Measurements from ENCODE around the gene SYT17.

SYT17 gene

DNA sequence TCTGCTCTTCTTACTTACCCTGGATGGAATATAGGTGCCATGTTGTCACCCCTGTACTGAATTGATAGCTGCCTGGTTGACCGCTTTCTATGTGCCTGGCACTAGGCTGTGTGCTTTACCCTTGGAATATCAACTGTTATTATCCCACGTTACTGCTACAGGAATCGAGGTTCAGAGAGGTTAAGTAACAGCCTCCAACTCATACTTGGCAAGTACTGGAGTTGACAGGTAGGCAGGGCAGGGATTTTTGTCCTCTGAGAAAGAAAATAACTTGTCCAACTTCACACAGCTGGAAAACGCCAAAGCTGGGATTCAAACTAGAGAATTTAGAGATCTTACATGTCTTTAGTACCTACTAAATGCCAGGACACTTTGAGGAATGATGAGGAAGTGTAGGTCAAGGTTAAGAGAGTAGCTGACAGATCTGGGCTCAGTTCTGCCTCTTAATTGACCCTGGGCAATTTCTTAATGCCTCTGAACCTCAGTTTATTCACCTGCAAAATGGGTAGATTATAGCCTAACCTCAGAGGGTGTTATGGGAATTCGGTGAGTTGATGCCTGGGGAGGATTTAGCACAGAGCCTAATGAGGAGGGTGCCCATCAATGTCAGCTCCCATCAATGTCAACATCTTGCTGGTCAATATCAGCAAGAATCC, 28.5 kb upstream of the SYT17 start:
- DNase-seq = no peak

DNA sequence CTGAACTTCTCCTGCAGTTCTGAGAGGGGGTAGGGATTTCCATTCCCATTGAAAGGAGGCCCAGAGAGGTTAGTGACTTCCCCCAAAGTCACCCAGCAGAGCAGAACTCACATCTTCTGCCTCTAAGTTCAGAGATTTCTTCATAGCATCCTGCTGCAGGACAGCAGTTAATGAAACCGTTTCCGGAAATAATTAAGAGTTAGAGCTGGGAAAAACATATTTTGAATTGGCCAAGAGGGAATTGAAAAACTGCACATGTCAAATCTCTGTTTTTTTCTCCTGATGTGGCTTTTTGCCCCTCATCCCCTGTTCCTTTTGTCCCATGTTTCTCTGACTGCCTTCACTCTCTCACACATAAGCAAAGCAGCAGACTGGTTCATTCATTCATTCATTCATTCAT, 27.6 kb upstream of the SYT17 start:
- DNase-seq = no peak

DNA sequence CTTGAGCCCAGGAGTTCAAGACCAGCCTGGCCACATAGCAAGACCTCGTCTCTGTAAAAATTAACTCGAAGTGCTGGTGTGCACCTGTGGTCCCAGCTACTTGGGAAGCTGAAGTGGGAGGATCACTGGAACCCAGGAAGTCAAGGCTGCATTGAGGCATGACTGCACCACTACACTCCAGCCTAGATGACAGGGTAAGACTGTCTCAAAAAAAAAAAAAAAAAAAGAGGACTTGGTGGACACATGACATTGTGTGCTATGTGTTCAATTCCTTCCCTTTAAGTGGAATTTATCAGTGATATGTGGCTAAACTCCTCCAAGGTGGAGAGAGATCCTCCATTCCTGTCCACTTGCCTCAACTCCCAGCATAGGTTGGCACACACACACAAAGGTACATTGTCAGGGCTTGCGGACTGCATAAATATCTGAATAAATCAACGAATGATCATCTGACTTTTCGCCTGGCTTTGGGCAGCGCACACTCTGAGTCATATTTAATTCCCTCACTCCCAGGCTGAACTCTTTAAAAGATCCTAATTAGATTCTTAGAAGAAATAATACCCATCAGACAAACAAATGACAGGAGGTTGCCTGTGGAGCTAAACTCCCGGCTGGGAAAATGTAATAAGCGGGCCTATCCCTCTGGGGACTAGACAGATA, 25.0 kb upstream of the SYT17 start:
- no peak for DNase-seq

DNA sequence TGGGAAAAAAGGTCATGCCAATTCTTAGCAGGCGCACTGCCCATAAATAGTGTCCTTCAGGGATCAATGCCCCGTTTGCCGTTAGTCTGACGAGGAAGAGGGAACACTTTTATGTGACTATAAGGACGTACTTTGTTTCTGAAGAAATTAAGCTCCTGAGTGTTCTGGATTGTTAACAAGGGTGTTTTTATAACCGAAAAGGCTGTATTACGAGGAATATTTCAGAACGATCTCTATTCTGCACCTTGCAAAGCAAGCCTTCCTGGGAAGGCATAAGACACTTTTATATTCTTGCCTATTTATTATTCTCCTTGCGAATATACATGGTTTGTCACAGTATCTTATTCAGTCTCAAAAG, 24.5 kb upstream of the SYT17 start:
- DNase-seq = no peak

DNA sequence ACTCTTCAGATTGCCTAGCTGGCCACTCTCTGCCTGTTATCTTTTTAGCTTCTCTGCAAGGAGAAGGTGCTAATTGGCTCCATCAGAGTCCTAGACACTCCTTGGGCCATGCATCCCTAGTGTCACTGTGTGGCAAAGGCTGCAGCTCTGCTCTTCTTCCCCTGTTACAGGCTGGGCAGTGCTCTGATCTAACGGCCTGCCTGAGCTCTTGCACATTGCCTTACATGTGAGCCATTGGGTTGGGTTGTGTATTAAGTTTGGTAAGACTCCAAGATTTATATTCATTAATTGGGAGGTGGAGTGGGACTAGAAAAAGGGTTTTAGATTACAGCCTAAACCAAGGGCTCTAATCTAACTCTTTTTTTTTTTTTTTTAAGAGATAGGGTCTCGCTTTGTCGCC, 23.0 kb upstream of the SYT17 start:
- no peak for DNase-seq

DNA sequence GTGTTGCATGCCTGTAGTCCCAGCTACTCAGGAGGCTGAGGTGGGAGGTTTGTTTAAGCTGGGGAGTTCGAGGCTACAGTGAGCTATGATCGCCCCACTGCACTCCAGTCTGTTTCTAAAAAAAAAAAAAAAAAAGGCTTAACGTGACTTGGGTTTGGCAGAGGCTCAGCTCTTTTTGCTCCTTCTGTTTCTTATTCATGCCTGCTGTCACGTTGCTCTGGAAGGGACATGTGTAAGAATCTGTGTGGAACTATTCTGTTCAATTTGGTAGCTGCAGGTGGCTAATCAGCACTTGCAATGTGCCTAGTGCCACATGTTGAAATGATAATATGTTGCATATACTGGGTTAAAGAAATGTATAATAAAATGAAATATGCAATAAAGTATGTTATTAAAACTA, 20.9 kb upstream of the SYT17 start:
- DNase-seq = no peak

DNA sequence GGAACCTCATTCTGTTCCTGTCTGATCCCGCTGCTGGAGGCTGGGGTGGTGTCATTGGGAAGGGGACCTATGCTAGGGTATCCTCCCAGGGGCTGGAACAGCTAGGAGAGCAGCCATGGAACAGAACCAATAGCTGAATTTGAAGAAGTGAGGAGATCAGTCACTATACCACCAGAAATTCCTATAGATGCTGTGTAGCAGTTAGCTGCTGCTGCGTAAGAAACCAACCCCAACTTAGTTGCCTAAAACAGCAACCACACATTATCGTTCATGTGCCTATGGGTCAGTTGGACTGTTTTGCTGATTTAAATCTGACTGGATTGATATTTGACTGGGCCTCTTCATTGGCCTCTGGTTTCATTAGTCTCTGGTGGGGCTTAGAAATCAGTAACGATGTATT, 20.4 kb upstream of the SYT17 start:
- DNase-seq = no peak

DNA sequence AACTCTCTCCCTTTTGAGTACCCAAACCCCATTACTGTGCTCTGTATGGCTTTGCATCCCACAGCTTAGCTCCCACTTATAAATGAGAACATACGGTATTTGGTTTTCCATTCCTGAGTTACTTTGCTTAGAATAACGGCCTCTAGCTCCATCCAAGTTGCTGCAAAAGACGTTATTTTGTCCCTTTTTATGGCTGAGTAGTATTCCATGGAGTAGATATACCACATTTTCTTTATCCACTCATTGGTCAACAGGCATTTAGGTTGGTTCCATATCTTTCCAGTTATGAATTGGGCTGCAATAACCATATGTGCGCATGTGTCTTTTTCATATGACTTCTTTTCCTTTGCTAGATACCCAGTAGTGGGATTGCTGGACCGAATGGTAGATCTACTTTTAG, 19.9 kb upstream of the SYT17 start:
- no peak for DNase-seq

DNA sequence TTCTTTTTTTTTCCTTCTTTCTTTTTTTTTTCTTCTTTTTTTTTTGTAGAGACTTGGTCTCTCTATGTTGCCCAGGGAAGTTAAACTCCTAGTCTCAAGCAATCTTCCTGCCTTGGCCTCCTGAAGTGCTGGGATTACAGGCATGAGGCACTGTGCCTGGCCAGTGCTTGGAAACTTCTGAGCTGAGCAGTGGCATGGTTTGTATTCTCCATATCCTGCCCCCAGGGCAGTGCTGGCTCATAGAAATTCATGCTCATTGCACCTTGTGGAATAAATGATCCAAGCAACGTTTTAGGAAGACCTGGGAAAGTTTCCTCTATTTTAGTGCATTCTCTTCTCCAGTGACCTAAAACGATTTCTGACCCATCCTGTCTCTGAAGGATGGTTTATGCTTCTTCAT, 16.7 kb upstream of the SYT17 start:
- no peak for DNase-seq

DNA sequence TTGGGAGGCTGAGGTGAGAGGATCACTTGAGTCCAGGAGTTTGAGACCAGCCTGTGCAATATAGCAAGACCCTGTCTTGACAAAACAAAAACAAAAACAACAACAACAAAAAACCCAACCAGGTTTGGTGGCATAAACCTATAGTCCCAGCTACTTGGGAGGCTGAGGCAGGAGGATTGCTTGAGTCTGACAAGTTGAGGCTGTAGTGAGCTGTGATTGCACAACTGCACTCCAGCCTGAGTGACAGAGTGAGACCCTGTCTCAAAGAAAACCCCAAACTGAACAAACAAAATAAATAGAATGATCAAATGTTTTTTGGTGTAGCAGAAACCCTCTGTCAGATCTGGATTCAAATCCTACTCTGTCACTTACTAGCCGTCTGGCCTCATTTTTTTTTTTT, 16.0 kb upstream of the SYT17 start:
- DNase-seq = no peak

DNA sequence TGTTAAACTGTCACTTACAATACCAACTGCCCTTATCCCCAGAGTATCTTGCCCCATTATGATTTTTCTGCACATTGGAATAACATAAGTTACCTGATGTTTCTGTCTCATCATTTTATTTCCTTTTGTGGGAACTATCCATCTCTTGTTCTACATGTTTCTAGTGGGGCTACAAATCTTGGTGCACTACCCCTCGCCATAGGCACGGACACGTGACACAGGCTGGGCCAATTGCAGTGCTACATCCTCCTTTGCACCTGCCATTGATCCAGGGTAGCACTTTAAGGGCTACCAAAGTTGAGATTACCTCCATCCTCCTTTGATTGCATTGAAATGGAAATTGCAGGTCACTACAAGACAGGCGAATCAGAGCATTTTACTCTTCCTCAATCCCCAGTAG, 14.2 kb upstream of the SYT17 start:
- DNase-seq = no peak

DNA sequence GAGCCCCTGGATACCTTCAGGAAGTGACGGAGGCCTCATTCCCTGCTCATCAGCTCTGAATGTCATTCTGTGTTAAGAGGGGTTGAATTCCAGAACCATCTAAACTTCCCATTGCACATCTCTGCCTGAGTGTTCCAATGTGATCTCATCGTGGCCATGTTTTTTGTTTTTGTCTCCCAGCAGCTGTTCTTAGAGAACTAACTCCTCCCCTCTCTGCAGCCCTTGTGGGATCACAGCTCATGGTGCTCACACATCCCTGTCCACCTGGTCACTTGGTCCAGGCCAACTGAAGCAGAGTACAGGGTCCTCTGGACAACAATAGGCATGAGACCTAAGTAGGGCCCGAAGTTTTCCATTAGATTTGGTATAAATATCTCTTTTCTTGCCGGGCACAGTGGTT, 6.0 kb upstream of the SYT17 start:
- no peak for DNase-seq

DNA sequence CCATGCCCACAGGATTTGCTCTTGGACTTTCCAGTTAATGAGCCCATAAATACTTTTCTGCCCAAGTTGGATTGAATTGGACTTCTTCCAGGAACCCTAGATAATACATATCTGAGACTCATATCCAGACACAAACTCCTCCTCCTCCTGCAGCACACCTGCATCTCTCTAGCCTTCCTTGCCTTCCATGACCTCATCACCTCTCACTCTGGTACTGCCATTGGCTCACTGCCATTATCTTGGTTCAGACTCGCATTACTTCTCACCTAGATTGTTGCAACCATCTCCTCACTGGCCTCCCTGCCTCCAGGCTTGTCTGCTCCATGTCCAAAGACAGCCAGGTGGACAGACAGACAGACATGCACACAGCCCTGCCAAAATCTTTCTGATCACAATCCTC, 4.8 kb upstream of the SYT17 start:
- DNase-seq = no peak

DNA sequence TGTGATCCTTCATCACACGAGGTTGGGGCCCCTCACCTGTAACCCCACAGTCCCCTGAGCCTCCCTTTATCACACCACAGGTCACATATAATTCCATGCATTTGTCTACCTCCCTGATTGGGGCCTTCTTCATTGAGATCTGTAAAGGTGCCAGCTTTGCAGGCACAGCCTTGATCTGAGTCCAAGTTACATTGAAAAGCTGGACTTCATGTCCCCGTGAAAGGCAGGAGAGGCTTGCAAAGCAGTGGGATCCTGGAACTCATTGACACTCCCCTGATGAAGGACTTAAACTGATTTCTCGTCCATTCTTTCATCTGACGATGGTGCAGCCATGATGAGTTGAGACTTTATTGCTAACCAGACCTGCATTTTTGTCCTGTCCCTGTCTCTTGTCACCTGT, 3.8 kb upstream of the SYT17 start:
- DNase-seq = no peak

DNA sequence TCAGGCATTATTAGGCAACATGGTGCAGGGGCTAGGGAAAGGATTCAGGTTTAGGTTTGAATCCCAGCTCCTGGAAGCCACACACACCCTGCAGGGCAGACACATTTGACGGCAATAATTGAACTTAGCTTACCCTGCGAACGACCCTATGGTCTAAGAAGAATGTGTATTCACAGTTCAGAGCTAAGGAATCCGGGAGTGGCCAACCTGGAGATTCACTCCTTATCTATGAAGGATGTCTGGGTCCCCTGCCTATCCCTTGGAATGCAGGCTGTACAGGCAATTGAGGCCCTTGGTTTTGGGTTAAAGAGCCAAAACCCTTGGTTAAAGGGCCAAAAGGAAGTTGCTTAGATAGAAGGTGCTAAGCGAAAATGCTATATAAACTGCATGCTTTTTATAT, 2.9 kb upstream of the SYT17 start:
- no peak for DNase-seq

DNA sequence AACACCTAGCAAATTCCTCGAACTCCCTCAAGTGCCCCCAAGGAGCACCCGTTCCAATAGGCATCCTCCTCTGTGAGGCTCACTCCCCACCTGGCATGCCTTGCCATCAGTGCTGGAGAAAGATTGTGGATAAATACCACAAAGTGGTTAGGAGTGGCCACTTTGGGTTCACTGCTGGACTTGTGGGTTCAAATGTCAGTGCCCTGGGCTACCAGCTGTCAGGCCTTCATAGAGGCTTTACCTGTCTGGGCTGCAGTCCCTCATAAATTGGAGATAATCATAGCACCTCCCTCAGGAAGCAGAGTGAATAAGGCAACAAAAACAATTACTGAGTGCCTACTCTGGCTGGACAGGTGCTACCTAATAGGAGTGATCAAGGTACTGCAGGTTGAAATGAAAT, 1.5 kb upstream of the SYT17 start:
- DNase-seq = no peak

DNA sequence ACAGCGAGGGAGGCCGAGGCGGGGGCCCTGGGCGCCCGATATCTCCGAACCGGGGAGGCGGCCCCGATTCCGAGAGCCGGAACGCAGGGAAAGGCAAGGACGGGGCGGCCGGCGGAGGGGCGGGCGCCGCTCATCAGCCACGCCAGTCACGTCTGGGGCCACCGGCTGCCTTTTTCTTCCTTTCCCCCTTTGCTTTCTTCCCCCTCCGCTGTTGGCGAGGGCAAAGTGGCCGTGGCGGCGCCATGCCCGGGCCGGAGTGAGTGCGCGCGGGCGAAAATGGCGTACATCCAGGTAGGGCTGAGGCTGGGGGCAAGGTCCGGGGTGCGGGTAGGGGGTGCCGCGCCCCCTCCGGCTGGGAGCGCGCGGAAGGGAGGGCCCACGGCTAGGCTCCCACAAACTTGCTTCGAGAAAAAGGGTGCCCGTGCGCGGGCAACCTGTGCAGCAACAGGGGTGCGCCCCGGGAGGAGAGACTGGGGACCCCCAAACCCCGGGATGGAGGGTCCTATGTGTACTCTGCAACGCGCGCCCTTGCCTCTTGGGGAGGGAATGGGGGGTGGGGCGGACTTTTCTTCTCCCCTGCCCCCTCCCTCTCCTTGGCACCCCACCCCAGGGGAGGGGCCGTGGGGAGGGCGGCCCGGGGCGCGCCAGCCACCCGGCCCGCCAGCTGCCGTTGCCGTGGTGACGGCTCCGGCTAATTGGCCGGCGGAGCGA, 486 bp downstream of the SYT17 start:
- DNase-seq = no peak

DNA sequence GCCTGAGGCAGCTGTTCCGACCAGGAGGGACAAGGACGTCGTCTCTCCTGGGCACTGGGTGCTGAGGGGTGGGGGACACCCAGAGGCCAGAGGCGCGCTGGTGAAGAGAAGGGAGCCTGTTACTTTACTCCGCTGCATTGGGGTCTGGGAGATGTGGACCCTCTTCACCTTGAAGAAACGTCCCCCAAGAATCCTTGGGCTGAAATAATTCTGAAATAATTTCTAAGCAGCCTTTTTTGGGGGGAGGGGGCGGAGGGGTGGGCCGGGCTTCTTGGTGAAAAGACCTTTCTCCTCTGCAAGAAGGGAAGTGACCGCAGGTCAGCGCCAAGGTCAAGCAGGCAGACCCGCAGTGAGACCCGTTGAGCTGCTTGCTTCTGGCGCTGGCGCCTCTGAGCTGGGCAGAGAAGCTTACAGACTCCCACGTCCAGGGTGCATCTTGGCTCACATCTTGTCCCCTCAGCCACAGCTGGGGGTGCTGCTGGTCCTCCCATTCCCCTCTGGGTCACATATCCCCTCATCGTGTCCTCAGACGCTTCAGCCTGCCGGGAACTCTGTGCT, 1.1 kb downstream of the SYT17 start:
- DNase-seq = no peak

DNA sequence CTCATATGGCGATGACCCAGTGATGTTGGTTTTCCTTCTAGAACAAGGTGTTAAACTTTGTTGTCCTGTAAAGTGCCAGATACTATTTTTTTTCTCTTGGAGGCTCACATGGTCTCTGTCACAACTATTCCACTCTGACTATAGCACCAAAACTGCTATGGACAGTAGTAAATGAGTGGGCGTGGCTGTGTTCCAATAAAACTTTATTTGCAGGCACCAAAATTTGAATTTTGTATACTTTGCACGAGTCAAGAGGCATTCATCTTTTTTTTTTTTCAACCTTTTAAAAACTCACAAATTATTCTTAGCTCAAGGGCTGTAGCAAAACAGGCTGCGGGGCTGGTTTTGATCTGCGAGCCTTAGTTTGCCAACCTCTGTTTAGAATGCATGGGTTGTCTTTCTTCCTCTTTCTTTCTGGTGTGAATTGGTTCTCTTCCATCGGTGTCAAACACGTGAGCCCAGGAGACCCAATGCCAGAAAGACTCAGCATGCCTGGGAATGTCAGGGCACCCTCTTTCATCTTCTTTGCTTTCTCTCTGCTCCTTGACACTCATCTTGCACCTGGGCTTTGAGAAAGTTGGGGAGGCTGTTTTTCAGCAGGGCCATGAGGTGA, 2.1 kb downstream of the SYT17 start:
- DNase-seq = no peak

DNA sequence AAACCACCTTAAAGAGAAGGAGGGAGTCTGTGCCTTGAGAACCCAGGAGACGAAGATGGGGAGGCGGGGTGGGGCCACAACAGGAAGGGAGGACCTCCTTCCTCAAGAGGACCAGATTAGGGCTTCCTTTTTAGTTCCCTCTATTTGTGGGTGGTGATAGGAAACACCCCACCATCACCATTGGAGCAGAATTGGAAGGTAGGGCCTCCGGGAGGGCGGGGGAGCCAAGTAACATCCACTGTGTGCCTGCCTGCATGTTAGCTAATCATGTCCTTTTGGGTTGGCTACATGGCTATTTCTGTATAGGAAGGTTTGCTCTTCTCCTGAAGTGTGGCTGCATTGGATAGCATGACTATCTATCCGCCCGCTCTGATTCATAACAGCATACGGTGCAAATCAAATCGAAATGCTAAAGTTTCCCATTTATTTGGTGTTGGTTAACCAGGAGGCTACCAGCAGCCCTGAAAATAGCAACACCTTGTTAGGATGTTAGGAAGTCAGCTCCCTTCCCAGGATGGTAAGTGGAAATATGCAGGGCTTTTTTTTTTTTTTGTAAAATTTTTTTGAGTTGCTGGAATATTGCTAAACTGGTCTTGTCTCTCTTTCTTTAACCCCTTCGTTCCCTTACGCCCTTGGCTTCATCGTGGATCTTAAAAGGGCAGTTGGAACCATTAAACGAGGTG, 4.2 kb downstream of the SYT17 start:
- DNase-seq = no peak

DNA sequence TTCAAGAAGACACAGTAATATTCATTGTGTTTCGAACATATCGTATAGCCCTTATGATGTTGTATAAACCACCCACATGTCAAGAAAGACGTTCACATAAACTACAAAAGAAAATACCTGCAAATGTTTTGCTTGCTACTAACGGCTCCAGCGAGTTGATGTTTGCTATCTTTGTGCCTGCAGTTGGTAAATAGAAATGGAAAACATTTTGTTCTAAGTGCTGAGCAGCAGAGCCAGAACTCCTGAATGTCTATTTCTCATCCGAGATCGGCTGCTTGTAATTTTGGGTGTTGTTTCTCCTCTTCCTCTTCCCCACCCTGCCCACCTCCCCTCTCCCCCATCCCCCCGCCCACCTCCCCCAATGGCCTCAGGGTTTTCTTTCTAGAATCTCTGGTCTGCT, 5.0 kb downstream of the SYT17 start:
- DNase-seq = no peak

DNA sequence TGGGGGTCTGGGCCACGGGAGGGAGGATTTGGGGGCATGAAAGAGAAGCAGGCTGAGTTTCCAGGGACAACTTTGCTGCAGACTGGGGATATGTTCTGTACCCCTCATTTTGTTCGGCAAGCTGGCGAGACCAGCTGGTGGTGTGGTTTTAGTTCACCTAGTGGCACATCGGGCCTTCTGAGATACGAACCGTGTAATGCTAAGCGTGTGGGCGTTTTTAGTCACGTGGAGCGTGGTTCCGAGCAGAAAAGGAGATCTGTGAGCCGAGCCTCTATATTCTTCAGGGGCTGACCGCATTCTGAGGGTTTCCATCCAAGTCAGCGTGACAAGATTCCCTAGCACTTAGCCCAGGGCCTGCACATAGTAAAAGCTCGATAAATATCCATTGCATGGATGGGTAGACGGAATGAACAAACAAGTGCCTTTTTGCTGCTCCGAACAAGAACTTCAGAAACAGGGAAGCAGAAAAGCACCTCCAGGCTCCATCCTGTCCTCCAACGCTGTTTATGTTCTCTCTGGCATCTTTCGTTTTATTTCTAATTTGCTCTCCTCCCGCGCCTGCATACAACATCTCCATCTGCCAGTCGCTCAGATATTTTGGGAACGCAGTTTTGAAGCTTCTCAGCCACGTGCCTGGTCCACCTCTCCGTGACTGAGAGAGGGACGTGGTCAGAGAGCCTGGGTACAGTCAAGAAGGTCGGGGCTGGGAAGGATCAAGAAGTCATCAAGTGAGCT, 5.8 kb downstream of the SYT17 start:
- no peak for DNase-seq

DNA sequence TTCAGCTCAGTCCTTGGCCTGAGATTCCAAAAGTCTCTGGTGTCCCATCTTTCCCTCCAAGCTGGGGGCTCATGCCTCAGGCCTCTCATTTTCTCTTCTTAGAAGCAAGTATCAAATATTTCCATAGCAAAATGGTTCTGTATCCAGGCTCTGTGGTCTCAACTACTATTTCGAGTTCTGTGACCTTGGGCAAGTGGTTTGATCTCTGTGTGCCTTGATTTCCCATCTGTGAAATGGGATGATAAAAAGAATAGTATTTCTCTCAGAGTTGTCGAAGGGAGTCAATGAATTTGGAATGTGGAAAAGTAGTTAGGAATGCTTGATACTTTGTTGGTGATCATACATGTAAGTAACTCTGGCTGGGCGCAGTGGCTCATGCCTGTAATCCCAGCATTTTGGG, 6.4 kb downstream of the SYT17 start:
- no peak for DNase-seq
